ENCODE data around the gene GADL1.

GRCh38 chr3:30924763-30925162, 30.3 kb upstream of the GADL1 start:
- TF ChIP-seq CTCF (IDR thresholded peaks at IDR 0.05) (no peak), FOSL2 (IDR thresholded peaks at IDR 0.05) (no peak), FOSL2 (CRISPR knock-in tag; IDR thresholded peaks at IDR 0.05) (no peak), JUN (IDR thresholded peaks at IDR 0.05) (no peak), MAX (IDR thresholded peaks at IDR 0.05) (no peak), CHD4 (IDR thresholded peaks at IDR 0.05; ENCODE audit: borderline replicate concordance) (no peak), BCL3 (IDR thresholded peaks at IDR 0.05) (no peak), RNF2 (IDR thresholded peaks at IDR 0.05; ENCODE audit: borderline replicate concordance, low read depth) (no peak)

All from A549 (cell line).